ENCODE data around the gene HSP90AB1. TPM values are rescaled to one million over a fixed set of nuclear protein-coding genes. Genes with fewer than 3 reads are reported as not detected.

The HSP90AB1 gene
- total RNA-seq, 4 donors from 2014 or later: 105 to 371 (median 242) TPM

DNA sequence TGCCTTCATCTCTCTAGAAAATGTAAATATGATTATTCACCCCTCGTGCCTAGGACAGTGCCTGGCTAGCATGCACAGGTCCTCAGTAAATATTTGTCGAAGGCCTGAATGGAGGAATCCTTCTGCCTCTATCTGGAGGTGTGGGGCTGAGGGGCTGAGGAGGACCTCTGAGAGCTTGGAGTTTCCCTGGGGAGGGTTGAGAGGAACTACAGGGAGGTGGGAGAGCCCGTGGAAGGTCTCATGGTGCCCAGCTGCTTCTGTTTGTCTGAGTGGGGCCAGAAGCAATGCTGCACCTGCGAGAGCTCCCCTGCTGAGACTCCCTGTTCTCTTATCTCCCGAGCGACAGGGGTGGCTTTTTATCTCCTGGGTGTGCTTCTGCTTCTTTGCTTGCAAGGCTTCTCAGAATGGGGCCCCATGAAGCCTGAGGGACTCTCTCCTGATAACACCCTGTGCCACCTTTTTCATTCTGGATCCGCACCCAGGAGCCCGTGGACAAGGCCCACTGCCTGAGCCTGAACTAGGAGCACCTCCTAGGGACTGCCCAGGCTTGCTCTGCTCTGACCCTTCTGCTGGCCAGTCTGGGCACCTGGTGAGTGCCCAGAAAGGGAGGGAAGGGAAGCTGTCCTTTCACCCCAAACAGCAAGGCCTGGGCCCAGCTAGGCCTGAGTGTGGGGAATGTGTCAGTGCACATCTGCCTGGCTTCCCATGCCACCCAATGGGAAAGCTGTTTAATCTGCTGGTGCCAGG, 21.1 kb upstream of the HSP90AB1 start:
- no peaks in the 10 kb centered on the region for H3K9me3 ChIP-seq
- H3K27ac ChIP-seq: peak overlapping the region; percentile 33 to 94 (median 86)
- 67 to 86% methylated on average over 1 to 8 of the region's 8 CpGs for WGBS, 2 donors (ENCODE audit: low coverage in 1 of 2)
- intact Hi-C loops (cut with DNase I; ENCODE audit: low total_unique reads): no loop called here
- peaks cover 35 to 73% (median 51%) of the 10 kb centered on the region in 4 donors for H3K4me1 ChIP-seq
- peaks cover 4% of the 10 kb centered on the region for H3K27me3 ChIP-seq
- TF ChIP-seq EP300 (IDR thresholded peaks at IDR 0.05; ENCODE audit: low read depth) (no peak), POLR2A (IDR thresholded peaks at IDR 0.05) (no peak), POLR2AphosphoS5 (IDR thresholded peaks at IDR 0.05) (no peak)
- TF ChIP-seq, protein P1, sequence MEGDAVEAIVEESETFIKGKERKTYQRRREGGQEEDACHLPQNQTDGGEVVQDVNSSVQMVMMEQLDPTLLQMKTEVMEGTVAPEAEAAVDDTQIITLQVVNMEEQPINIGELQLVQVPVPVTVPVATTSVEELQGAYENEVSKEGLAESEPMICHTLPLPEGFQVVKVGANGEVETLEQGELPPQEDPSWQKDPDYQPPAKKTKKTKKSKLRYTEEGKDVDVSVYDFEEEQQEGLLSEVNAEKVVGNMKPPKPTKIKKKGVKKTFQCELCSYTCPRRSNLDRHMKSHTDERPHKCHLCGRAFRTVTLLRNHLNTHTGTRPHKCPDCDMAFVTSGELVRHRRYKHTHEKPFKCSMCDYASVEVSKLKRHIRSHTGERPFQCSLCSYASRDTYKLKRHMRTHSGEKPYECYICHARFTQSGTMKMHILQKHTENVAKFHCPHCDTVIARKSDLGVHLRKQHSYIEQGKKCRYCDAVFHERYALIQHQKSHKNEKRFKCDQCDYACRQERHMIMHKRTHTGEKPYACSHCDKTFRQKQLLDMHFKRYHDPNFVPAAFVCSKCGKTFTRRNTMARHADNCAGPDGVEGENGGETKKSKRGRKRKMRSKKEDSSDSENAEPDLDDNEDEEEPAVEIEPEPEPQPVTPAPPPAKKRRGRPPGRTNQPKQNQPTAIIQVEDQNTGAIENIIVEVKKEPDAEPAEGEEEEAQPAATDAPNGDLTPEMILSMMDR (IDR thresholded peaks at IDR 0.05): no peak
- no peak overlapping the region for H3K4me3 ChIP-seq
- no peaks in the 10 kb centered on the region for H3K36me3 ChIP-seq
- DNase-seq: no peak
- in situ Hi-C loops (cut with MboI; ENCODE audit: low pct_ligation_motif_present in 1 of 4, low pct_unique_long_range_greater_than_20kb in 1 of 4, low sequenced_read_pairs in 3 of 4): no loop called here

DNA sequence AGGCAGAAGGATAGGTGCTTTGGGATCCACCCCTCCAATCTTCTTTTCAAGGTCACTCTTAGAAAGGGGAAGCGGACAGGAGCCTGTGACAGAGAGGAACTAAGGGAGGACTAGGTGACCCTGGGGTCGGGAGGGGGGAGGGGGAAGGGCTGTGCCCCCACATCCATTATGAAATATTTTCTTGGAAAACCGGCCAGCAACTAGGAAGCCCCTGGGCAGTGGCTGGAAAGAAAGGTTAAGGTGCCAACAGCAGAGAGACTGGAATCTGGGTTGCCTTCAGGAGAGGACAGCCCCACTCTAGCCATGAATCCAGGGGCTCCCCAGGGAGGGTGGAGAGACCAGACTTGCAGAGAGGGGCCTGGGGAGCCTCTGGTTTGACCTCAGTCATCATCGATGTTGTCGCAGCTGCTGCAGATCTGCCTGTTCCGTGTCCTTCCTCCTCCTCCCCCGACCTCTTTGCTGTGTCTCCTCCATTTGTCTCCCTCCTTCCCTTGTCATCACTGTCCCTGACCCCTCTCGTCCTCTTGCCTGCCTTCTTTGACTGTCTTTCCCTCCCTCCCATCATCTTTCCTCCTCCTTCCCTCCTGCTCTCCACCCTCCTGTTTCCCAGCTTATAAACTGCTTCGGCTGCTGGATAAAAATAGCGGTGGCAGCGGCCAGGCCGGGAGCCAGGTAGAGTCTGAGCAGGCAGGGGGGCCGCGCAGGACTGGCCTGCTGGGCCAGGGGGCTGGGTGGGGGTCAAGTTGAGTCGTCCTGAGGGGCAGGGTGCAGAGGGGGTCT, 20.3 kb upstream of the HSP90AB1 start:
- Histone ChIP-seq H3K27me3 (peaks cover 4% of the 10 kb centered on the region), H3K9me3 (no peaks in the 10 kb centered on the region), H3K27ac (peak overlapping the region; percentile 33 to 94 (median 86)), H3K4me3 (no peak overlapping the region), H3K36me3 (no peaks in the 10 kb centered on the region), H3K4me1 (peaks cover 27 to 65% (median 43%) of the 10 kb centered on the region in 4 donors)
- WGBS, 2 donors (ENCODE audit: low coverage in 1 of 2): 52 to 71% methylated on average over 3 to 15 of the region's 15 CpGs
- in situ Hi-C loops (cut with MboI; ENCODE audit: low pct_ligation_motif_present in 1 of 4, low pct_unique_long_range_greater_than_20kb in 1 of 4, low sequenced_read_pairs in 3 of 4): no loop called here
- intact Hi-C loops (cut with DNase I; ENCODE audit: low total_unique reads): no loop called here
- no peak for DNase-seq
- TF ChIP-seq POLR2AphosphoS5 (IDR thresholded peaks at IDR 0.05) (no peak), POLR2A (IDR thresholded peaks at IDR 0.05) (no peak), EP300 (IDR thresholded peaks at IDR 0.05; ENCODE audit: low read depth) (no peak)
- TF ChIP-seq, protein P1 (IDR thresholded peaks at IDR 0.05): no peak

DNA sequence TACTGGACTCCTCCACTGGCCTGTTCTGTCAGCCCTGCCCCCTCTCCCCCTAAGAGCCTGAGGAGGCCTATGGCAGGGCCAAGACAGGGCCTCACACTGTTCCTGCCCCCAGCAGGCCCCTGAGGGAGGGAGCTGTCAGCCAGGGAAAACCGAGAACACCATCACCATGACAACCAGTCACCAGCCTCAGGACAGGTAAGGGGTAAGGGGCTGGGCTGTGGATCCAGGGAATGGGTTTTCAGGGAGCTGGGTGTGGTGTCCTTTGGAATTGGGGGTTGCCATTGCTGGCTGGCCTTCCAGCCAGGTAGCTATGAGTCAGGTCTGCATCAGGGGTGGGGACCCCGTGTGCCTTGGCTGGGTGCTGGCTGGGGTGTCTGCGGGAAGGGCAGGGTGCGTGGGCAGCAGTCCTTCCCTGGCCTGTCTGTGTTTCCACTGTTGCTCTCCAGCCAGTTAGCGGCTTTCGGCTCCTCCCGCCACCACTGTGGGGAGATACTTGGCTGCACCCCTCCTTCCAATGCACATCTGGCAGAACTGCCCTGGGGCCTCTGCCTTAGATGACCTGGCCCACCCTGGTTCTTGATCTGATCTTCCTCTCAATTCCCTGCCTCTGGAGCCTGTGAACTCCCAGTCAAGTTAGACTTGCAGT, 19.6 kb upstream of the HSP90AB1 start:
- intact Hi-C loops (cut with DNase I; ENCODE audit: low total_unique reads): no loop called here
- Histone ChIP-seq H3K27me3 (peaks cover 4% of the 10 kb centered on the region), H3K4me3 (no peak overlapping the region), H3K36me3 (no peaks in the 10 kb centered on the region), H3K27ac (peak overlapping the region; percentile 22 to 94 (median 86)), H3K9me3 (no peaks in the 10 kb centered on the region), H3K4me1 (peaks cover 22 to 58% (median 36%) of the 10 kb centered on the region in 4 donors)
- whole genome bisulfite sequencing, 2 donors (ENCODE audit: low coverage in 1 of 2): 65% methylated on average over 7 of the region's 7 CpGs; no CpG with 5 or more reads in 1 of the 2 donors
- in situ Hi-C loops (cut with MboI; ENCODE audit: low pct_ligation_motif_present in 1 of 4, low pct_unique_long_range_greater_than_20kb in 1 of 4, low sequenced_read_pairs in 3 of 4): no loop called here
- DNase-seq: no peak
- TF ChIP-seq, protein P1 (IDR thresholded peaks at IDR 0.05): no peak
- TF ChIP-seq EP300 (IDR thresholded peaks at IDR 0.05; ENCODE audit: low read depth): no peak
- TF ChIP-seq POLR2A (IDR thresholded peaks at IDR 0.05): no peak
- TF ChIP-seq POLR2AphosphoS5 (IDR thresholded peaks at IDR 0.05): no peak

DNA sequence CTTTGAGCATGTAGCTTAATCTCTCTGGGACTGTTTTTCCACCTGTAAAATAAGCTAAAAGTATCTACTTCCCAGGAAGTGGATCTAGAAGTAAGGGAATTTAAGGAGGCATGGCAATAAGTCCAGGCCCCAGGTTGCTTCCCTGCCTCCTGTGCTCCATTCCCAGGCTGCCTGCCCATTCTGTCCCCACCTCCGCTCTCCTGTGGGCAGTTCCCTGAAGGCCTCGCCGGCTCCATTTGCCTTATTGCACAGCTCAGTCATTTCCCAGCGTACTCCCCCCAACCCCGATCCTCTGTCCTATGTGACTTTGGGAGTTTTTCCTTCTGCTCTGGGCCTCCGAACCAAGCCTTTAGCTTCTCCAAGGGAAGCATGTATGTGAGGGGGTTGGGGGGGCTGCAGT, 18.9 kb upstream of the HSP90AB1 start:
- 70 to 82% methylated on average over 2 to 6 of the region's 6 CpGs for WGBS, 2 donors (ENCODE audit: low coverage in 1 of 2)
- H3K9me3 ChIP-seq: no peaks in the 10 kb centered on the region
- intact Hi-C loops (cut with DNase I; ENCODE audit: low total_unique reads): no loop called here
- H3K4me1 ChIP-seq: peaks cover 20 to 55% (median 33%) of the 10 kb centered on the region in 4 donors
- in situ Hi-C loops (cut with MboI; ENCODE audit: low pct_ligation_motif_present in 1 of 4, low pct_unique_long_range_greater_than_20kb in 1 of 4, low sequenced_read_pairs in 3 of 4): no loop called here
- TF ChIP-seq, protein P1 (IDR thresholded peaks at IDR 0.05): no peak
- TF ChIP-seq POLR2A (IDR thresholded peaks at IDR 0.05) (no peak), EP300 (IDR thresholded peaks at IDR 0.05; ENCODE audit: low read depth) (no peak)
- H3K27ac ChIP-seq: peak overlapping the region in 3 of 4 donors; percentile 85 to 94 (median 86)
- H3K4me3 ChIP-seq: no peak overlapping the region
- no peak for DNase-seq
- peaks cover 4% of the 10 kb centered on the region for H3K27me3 ChIP-seq
- H3K36me3 ChIP-seq: no peaks in the 10 kb centered on the region
